Stimulated activated CD4-positive, alpha-beta T cell treated with anti-CD3 and anti-CD28 coated beads, Interleukin-12 subunit alpha, Interleukin-12 subunit beta, amount 100 ng/mL, for 24 hours (primary cell): Measurements from ENCODE around the gene DEFB112.

ENCODE experiments used
- DNase-seq, 2 experiments: peaks; one replicate each; pipeline ENCODE4 v3.0.0-alpha.2; 2020; ENCODE audit warnings: low read depth in 2 of 2

DEFB112 gene, protein sequence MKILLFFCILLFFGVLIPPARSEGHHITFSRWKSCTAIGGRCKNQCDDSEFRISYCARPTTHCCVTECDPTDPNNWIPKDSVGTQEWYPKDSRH

DNA sequence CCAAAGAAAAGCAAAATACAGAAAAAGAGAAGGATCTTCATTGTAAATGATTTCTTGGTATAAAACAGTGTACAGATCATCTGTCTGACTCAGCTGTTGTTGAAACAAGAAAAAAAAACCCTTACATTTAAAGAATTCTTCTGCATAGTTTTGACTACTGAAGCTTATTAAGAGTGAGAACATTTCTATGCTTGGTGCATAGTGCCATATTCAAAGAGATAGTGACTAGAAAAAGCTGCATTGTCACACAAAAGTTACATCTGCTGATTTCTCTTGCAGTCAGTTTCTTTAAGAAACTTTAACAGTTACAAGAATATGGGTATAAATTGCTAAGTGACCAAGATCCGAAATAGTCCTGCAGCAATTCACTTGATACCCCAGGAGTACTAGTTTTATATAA is at the start of gene DEFB112:
Gene DEFB112 (minus strand): TSS at position 101 of the 400 bp plus-strand sequence. CDS start 60 bp downstream, at position 41.
- no peak for DNase-seq

- DNase-seq = no peak
Observed at GRCh38 chr6:50098641-50098993, 48.9 kb upstream of the DEFB112 start.

GRCh38 chr6:50097966-50098640 is 48.4 kb upstream of the DEFB112 start:
- no peak for DNase-seq

- DNase-seq = no peak
Observed at GRCh38 chr6:50096296-50096695, 46.6 kb upstream of the DEFB112 start.

DNA sequence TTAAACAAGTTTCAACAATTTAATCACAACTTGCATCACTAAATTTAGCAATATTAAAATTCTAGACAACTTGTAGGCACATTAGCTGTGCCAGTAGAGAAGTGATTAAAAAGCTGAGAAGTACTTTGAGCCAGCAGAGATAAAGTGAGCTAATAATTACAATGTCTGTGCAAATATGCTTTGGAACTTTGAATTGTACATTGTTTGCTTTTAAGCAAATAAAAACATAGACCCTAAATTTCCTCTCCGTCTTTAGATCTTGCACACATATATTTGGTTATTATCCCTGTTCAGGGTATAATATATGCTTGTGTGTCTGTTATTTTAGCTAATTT is 44.2 kb upstream of the DEFB112 start:
- DNase-seq = no peak

- no peak for DNase-seq
Observed at GRCh38 chr6:50093116-50093937, 43.6 kb upstream of the DEFB112 start.

DNA sequence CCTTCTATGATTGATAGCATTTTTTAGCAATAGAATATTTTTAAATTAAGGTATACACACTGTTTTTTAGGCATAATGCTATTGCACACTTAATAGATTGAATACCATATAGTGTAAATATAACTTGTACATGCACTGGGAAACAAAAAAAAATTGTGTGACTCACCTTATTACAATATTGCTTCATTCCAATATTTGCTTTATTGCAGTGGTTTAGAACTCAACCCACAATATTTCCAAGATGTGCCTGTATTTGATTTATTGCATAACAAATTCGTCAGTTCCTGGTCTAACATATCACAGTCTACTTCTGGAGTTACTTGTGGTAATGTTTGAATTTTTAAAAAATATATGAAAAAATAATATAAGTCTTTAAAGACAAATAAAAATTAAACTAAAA is 41.9 kb upstream of the DEFB112 start:
- DNase-seq = no peak

DNA sequence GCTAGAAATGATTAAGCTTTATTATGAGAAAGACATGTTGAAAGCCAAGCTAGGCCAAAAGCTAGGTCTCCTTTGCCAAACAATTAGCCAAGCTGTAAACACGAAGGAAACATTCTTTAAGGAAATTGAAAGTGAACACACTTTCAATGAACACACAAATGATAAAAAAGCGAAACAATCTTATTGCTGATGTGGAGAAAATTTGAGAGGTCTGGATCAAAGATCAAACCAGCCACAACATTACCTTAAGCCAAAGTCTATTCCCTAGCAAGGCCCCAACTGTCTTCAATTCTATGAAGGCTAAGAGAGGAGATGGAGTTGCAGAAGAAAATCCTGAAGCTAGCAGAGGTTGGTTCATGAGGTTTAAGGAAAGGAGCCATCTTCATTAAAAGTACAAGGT is 40.2 kb upstream of the DEFB112 start:
- no peak for DNase-seq

GRCh38 chr6:50087231-50087954 is 37.7 kb upstream of the DEFB112 start:
- no peak for DNase-seq

DNA sequence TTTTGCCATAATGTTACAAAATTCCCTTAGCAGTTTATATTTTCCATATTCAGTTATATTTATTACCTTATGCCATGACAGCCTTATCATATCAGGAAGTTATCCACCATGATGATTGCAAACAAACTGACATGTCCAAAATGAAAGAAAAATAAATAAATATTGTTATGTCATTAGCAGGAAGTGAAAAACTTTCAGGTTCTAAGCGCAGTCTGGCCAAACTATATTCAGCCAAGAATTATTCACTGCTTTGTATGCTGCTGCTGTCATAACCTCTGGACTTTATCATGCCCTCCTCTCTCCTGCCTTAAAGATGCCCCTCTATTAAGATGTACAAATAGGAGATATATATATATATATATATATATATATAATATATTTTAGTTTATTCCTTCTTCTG is 27.7 kb upstream of the DEFB112 start:
- DNase-seq = no peak

DNA sequence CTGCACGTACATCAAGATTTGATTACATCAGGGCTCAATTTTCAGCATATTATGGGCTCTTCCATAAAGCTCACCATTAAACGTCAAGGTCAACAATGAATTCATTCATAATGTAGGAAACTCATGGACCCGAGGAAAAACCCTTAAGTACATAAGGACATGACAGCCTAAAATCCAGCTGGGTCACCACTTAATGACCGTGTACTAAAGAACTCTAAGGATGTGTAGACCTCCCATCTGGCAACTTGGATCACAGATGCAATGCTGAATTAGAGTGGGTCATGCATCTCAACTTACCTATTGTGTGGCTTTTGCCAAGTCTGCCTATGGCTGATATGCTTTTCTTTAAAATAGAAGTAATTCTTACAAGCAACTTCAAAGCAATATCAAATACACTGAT is 26.7 kb upstream of the DEFB112 start:
- DNase-seq = no peak

- DNase-seq = no peak
Observed at GRCh38 chr6:50071921-50072320, 22.2 kb upstream of the DEFB112 start.

DNA sequence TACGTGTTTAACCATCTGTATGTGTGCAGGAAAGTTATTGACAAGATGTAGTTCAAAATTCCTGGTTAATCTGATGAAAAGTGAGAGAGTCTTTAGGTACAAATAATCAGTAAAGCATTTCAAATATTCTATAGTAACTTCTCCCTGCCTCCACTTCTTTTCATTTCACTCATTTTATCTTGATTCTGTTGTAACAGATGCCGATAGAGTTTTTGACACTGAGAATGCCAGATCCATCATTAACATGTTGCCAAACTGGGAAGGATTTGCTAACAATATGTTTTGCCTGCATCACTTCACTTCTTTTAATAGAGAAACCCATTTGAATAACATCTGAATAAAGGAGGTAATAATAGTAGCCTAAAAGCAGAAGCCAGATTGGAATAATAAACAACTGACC is 20.4 kb upstream of the DEFB112 start:
- no peak for DNase-seq

DNA sequence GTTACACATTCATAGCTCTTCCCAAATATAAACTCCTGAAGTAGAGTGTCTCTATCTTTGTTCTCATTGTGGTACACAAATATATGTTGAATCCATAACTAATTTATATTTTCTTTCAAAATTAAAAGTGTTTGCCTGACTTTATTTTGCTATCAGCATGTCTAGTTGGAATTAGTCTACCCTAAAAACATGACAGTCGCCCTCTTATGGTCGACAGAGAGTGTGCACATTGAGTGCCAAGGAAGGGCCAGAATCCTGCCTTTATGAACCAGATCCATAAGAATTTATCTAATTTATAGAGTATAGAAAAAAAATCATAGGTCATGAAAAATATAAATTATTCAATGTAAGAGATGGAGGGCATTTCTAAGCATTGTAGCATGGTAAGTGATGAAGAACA is 12.3 kb upstream of the DEFB112 start:
- DNase-seq = no peak

DNA sequence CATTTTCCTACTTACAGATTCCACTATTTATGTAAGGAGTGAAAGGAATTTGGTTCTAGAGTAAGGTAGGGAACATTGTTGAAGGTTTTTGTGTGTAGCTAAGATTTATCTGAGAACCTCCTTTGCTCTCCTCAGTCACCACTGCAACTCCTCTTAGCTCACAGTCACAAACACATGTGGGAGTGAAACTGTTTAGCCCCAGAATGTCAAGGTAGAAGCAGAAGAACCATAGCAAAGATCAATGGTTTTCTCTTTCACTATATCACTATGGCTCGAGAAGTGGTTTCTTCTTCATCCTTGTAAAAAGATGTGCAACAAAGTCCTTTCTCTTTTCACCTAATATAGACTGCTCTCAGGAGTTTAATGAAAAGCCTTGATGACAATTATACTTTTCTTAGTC is 6.5 kb upstream of the DEFB112 start:
- no peak for DNase-seq

DNA sequence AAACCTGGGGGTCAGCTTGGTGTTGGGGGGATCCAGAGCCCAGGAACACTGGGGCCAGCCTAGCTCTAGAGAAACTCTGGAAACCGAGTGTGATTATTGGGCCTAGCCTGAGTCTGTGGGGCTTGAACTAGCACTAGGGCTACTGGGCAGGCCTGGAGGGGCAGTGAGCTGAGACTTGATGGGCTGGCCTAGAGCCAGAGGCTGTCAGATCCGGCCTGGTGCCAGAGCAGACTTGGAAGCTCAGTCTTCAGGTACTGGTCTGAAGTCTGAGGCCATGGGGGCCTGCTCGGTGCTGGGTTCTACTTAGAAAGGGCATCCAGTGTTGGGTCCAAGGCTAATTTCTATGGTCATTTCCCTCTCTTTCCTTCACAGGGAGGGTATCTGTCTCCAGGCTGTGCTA is 2.7 kb downstream of the DEFB112 start:
- no peak for DNase-seq

DNA sequence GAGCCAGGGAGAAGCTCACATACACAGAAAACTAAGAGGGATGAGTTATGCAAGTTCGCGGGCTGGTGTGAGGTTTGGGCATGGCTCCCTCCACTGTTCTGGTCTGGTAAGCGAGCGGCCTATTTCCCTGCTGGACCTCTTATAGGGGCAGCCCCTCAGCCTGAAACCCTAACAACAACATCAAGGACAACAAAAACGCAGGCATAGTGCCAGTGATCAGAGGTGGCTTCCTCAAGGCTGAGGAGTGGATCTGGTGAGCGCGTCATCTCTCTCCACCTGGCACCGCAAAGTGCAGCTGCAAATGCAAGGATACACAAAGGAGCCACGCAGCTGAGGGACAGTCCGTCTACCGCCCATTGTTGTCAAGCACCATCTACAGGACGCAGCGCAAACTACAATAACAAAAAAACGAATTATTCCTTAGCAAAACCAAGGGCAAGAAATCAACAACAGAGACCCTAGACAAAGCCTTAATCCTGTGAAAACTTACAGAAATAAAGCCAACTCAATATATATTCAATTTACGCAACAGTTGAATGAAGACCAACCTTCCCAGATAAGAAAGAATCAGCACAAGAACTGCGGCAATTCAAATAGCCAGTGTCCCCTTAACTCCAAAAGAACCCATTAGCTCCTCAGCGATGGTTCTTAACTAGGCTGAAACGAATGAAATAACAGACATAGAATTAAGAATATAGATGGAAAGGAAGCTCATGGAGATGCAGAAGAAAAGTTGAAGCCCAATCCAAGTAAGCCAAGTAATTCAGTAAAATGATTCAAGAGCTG is 18.8 kb downstream of the DEFB112 start:
- no peak for DNase-seq

DNA sequence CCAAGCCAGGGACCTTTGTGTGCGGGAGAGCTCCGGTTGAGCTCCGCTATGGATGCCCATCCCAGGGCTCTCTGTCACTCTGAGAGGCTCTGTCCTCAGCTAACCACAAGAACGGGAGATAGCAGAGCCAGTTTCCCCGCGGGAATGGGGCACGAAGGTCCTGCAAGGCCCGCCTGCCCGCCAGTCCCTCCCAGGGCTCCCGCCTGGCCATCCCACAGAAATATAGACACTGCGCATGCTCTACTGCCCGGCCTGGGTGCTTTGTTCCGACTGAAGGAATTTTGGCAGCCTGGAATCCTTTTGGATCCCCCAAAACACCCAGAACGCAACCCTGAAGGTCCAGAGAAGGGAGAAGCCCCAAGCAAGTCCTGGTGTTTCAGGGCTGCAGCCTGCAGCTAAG is 19.4 kb downstream of the DEFB112 start:
- DNase-seq = no peak

DNA sequence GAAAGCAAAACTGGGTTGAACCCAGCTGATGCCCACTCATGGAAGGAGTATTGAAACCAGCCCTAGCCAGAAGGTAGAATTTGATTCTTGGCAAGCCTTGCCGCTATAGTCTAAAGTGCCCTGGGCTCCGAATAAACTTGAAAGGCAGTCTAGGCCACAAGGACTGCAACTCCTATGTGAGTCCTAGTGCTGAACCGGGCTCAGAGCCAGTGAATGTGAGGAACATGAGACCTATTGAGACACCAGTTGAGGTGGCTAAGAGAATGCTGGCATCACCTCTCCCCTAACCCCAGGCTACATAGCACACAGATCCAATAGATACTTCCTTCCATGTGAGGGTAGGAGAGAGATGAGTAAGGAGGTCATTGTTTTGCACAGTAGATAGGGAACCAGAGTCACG is 24.5 kb downstream of the DEFB112 start:
- DNase-seq = no peak

DNA sequence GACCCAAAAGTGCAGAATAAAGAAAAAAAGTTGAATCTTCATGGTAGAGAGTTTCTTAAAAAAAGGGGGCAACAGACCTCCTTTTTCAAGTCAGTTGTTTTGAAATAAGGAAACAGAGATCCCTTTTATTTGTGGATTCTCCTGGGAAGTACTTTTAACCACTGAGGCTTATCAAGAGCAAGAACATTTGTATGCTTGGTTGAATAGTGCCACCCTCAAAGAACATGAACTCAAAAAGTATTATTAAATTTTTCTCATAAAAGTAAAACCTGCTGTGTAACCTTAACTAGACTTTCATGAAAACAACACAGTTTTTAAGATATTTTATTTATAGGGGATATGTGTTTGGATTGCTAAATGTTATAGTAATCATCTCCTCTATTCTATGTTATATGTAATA is 27.8 kb downstream of the DEFB112 start, which contains the start of gene DEFB110:
Gene DEFB110 (minus strand): TSS at position 101 of the 400 bp plus-strand sequence. CDS start 59 bp downstream, at position 42.
- DNase-seq = no peak

DNA sequence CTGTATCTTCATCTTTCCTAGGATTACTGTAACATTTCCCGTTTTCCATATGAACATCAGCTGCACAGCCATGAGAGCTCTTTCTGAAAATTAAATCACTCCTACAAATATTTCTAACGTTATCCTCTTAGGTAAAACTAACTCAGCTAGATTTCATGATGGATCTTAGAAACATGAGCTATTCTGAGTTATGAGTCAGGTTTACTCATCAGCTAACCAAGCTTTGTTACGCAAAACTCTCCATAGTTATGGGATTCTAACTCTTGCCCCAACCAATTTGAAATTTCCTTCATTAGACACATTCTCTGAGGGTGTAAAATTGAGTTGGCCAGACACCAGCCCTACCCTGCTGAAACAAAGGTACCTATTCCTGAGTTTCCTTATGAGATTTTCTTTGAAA is 41.9 kb downstream of the DEFB112 start:
- DNase-seq = no peak

DNA sequence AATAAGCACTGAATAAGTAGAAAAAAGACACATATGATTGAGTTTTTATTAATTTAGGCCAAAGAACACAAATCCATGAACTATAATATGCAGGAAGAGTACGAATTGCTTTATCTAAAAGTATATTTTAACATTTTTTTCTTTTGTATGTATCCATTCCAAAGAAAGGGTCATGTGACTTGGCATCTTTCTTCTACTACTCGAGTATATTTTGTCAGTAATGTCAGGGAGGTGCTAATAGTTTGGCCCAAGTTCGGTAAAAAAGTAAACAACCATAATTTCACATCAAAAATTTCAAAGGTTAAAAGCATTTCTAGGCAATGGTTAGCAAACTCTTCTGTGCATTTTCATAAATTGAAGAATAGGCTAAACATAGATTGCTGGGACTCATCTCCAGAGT is 46.6 kb downstream of the DEFB112 start:
- DNase-seq = no peak
